GM19240 (cell line): ENCODE results near the gene SLC38A2.

Source experiments
- DNase-seq: peaks from one replicate; pipeline ENCODE4 v3.0.0; 2011; ENCODE audit warnings: low spot score; ENCODE audit not compliant: insufficient read length

The SLC38A2 gene

DNA sequence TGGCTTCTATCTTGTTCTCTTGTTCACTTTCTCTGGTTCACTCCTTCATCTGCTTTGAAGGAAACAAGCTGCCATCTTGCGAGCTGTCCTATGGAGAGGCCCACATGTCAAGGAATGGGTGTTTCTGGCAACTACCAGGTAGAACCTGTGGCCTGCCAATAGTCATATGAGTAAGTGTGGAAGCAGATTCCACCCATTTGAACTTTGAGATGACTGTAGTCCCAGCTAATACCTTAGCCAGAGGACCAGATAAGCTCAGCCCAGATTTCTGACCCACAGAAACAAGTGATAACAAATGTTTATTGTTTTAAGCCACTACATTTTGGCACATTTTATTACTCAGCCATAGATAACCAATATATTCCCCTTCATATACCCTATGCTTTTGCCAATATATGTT, 4.0 kb upstream of the SLC38A2 start:
- DNase-seq, result no peak

DNA sequence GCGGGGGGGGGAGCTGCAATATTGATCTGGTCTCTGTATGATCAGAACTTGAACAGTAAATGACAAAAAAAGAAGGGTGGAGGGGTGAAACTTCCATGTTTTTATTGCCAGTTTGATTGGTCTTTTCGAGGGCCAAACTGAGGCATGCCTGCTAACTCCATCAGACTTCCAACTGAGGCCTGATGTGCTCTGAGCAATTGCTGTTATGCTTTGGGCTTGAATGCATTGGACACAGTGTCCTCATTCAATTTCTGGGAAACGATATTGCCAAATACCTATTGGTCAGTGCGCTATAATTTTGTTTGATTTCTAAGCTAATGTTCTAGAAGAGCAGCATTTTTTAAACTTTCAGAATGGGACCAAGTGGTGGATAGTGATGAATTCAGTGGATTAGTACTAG, 2.1 kb upstream of the SLC38A2 start:
- DNase-seq, result no peak

DNA sequence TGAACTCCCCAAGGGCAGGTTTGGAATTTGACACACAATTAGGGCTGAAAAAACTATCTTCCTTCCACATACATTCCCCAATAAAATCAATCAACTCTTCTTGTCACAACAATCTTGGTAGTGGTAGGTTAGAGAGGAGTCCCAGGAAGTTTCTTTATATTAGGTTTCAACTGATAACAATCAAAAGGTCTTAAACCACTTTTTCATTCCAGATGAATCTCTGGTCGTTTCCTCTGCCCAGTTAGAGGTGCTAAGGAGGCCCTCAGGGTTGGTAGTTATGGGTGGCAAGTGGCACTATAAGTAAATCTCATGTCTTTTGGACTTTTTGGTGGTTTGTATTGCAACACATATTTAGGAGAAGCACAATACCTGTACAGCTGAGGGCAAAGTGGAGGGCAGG, 1.7 kb upstream of the SLC38A2 start:
- no peak for DNase-seq

DNA sequence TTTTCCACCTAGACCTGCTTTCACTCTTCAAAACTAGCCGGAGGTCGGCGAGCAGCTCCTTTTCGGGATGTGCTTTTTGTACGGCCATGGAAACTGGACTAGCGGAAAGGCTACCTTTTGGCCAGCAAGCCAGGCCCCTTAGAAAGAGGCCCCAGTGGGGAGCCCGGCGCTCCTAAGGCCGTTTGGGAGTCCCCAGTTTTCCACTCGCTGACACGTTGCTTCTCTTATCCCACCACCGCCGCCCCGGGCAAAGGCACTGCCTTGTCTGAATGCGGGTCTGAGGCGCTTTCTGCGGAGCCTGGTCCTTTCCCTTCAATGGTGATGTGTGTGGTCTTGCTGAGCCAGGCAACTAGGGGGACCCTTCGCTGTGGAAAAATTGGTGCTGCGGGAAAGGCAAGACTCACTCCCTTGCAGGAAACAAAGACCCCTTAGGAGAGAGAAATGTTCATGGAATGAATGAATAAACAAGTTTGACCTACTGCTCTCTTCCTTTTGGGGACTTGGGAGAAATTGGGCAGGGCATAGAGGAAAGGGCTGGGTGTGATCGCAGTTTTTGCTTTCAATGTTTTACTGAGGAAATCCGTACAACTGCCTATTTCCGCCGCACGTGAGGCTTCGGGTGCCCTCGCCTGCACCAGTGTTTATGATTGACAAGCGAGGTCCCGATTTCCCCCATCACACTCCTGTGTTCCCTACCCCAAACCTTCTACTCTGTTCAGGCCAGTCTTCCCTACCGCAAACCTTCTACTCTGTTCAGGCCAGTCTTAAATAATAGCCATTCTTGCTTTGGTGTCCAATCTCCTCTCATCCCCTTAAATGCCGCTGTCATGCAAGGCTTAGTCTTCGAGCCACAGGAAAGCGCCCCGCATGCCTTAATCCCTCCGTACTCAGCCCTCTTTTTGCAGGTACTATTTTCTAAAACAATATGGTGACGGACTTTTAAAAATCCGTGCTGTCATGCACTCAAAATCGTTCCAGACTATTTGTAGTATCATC, 1.0 kb upstream of the SLC38A2 start:
- DNase-seq, result no peak

DNA sequence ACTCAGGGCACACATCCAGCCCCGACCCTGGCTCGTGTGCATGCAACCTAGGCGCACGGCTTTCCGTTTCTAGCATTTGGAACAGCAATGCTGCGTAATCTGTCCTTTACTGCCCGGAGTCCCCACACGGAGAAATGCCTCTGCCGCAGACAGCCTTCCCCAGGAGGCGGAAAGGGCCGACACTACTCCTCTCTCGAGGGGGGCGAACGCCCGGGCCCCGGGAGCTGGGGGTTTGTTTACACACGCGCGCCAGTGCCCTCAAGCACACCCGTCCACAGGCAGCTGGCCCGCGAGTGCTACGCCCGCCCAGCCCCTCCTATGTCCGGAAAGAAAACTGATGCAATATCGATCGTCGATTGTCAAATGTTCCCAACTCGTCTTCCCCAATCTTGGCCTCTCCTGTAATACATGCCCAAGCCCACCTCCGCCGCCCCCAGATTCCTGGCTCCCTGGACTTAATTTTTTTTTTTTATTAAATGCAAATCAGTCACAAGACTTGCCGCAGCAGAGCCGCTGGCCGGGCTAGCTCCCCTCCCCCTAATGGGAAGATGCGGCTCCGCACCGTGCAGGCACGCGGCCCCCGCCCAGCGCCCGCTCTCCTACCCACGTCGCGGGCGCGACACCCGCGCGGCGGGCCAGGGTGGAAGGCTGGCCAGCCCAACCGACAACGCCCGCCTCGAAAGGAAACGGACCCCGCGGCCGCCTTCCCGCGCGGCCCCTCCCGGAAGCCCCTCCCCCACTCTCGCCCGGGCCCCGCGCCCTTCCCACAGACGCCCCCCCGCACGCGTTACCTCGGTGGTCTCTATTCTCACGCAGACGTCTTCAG, 642 bp downstream of the SLC38A2 start:
- DNase-seq, result no peak

DNA sequence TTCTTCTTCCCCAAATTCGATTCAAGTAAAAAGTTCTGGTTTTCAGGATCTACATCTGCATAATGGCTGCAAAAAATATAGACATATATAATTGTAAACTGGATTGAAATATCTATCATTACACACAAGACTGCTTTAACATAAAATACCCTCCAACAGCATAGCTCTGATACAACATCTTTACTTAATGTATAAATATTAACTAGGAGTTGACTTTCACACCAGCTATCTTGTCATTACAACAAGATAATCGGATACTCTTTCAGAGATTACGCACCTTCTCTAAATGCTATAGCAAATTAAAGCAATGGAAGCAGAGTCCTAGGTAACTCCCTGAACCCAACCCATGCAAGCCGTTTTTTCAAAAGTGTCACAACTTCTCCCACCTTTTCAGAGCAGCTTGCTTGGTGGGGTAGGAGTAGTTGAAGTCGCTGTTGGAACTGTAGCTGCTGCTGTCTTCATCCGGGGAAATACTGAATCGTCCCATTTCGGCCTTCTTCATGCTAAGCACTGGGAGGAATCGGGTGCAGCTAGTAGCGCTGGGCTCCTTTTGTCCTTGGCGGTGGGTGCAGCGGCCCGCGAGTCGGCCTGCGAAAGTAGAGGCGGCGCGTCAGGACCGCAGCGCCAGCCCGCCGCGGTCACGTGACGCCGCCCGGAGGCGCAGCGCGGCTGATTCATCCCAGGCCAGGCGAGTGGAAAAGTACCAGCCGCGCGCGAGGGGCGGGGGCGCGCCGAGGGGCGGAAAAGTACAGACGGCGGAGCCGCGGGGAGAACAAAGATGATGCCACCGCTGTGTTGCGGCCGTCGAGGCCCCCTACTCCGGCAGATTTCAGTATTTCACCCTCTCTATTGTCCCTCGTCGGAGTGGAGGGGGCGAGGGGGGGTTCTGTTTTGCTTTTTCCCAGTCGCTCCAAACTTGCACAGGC, 1.5 kb downstream of the SLC38A2 start:
- DNase-seq, result peak; percentile 69

DNA sequence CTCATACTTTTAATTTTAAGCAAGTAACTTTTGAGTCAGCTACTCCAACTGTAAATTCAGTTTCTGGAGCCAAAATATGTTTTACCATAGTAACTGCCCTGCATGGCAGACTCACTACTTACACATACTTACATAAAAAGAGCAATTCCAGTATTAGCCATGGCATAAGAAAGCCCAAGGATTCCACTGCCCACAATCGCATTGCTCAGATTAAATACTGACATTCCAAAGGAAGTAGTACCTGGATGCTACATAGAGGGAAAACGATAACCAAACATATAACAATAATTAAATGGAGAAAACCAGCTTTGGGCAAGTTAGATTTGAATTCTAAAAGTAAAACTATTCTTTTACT, 2.2 kb downstream of the SLC38A2 start:
- no peak for DNase-seq

- DNase-seq, result no peak
Measured at GRCh38 chr12:46369474-46370379, 2.8 kb downstream of the SLC38A2 start.

DNA sequence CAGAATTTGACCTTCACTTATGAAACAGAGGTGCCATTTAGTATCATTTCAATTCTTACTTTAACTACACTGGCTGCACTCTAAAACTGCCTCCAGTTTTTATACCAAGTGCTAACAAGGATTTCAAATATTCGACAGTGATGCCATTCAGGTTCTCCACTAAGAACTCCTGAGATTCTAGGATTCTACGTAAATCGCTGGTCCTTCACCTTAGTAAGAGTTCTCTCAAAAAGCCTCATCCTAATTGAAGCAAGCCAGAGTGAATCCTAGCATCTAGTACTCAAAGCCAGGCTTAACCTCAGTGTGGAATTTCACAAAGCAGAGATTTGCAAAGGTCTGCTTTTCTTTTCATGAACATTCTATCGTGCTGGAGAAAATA, 3.5 kb downstream of the SLC38A2 start:
- no peak for DNase-seq

DNA sequence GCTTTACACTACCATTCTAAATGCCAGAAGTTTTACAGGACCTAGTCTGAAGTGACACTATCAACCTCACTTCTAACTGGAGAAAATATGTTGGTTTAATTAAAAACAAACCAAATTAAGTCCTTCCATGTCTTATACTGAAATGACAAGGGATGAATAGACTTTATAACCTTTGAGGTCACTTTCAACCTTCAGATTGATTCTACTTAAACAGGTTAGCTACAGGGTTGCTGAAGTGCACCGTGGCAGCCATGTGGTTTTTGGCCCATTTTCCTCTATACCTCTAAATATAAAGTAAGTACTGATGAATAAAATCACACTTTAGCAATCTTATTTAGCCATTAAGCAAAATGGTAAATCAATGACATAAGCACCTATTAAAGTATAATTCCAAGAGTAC, 3.9 kb downstream of the SLC38A2 start:
- DNase-seq, result no peak

- no peak for DNase-seq
Measured at GRCh38 chr12:46368138-46368537, 4.4 kb downstream of the SLC38A2 start.

DNA sequence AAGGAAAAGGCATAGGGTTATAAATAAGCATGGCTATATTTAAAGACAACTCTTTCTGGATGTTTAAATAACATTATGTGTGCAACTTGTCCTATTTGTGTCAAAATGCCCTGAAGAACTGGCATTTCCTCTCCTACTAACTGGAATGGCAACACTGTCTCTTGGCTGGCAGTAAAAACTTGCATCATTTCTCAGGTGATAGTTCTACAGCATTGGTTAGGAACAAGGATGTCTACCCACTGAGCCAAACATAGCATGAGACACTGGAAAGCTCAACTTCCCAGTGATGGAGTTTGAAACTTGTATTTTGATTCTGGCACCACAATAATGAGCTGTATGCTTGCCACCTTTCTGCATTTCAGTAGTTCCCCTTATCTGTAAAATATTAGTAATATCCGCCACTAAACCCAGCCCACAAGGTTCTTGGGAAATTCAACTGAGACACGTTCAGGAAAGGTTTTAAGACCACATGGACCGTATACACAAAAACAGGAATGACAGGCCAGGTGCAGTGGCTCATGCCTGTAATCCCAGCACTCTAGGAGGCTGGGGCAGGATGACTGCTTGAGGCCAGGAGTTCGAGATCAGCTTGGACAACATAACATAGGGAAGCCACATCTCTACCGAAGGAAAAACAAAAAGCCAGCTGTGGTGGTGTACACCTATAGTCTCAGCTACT, 5.1 kb downstream of the SLC38A2 start:
- no peak for DNase-seq

DNA sequence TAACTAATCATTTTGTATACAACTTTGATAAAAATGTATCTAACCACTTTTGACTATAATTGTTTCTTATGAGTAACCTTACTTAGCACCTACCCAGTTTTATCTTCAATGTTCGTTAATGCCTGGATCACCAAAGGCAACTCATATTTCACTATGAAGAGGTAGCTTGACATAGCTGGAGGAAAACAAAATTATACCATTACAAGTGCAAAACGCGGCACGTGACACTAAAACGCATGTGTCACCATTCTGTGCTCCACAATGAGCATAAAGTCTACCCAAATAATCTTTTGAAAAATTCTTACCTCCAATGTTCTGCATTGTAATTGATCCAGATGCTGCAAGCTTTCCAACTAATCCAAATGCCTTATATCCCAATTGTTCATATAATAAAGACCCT, 5.8 kb downstream of the SLC38A2 start:
- DNase-seq, result no peak

- DNase-seq, result no peak
Measured at GRCh38 chr12:46365951-46366379, 6.6 kb downstream of the SLC38A2 start.

DNA sequence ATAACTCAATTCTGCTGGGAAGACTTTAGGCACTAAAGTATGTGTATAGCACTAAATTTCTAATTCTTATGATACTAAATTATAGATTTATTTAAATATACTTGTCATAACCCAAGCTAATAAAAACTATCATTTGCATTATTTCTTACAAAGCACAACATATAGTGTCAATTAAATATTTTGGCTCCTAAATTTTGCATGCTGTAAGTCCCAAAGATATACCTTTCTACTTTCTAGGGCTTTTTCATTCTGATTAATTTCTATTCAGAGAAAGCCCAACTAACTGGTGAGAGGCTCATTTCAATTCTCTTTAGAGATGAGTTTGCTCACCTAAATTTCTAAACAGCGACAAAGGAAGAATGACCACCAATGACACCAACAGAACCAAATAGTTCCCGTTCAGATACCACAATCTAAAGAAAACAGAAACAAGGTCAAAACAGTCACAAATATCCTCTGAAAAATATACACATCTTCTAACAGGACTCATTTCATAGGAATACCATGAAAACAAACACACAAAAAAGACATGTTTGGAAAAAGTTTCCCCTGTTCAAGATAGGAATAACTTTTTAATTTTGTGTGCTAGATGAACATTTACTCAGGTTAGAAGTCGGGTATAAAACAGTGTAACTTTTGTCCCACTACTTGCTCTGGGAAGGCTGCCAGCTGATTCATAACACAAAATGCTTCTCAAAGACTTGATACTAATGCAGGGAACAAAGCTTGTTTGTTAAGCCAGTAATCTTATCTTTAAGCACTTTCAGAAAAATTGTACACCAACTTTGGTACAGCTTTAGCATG, 7.6 kb downstream of the SLC38A2 start:
- no peak for DNase-seq

DNA sequence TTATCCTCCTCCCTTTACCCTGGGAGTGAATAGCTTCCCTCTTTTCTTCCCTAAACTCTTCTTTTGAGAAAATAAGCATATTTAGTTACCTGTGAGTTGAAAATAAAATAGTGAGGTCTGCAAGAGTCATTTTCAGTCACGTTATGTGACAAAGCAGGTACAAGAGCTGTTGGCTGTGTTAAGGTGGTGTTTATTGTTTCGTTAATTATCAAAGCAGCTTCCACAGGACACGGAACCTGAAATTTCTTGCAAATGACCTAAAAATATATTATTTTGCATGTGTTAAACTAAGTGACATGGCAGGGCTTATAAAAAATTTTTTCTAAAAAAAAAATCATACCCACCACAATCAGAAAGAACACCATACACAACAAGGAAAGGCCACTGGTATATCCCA, 8.3 kb downstream of the SLC38A2 start:
- DNase-seq, result no peak

- no peak for DNase-seq
Measured at GRCh38 chr12:46363582-46364299, 8.8 kb downstream of the SLC38A2 start.

GRCh38 chr12:46362895-46363581, 9.5 kb downstream of the SLC38A2 start:
- no peak for DNase-seq
